ENCODE data around the gene C1QTNF9.
"Not testable (repeated sequence)": the region's sequence is repeated elsewhere in the genome, so short reads cannot be mapped to it uniquely, and the experiment has no call there.

Gene C1QTNF9, protein sequence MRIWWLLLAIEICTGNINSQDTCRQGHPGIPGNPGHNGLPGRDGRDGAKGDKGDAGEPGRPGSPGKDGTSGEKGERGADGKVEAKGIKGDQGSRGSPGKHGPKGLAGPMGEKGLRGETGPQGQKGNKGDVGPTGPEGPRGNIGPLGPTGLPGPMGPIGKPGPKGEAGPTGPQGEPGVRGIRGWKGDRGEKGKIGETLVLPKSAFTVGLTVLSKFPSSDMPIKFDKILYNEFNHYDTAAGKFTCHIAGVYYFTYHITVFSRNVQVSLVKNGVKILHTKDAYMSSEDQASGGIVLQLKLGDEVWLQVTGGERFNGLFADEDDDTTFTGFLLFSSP

DNA sequence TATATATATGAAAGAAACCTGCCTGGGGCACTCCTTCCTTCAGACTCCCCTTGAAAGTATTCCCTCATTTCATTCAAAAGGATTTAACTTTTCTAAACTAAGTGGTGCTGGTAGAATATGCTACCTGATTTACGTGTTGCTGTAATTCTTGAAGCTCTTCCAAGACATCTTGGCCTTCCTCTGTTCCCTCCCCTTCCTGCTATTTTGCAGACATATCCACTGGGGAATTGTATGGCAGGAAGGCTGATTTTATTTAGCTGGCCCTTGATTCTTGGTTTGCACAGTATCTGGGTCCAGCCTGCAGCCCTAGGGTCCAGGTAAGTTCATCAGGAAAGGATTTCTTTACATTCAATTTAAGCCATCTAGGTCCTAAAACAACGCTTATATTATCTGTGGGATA lies at the start of gene C1QTNF9:
TSS of gene C1QTNF9 (plus strand) at position 281 of the 400 bp plus-strand sequence. CDS start 6,424 bp downstream, outside the sequence.
- not testable (repeated sequence) for DNase-seq

DNA sequence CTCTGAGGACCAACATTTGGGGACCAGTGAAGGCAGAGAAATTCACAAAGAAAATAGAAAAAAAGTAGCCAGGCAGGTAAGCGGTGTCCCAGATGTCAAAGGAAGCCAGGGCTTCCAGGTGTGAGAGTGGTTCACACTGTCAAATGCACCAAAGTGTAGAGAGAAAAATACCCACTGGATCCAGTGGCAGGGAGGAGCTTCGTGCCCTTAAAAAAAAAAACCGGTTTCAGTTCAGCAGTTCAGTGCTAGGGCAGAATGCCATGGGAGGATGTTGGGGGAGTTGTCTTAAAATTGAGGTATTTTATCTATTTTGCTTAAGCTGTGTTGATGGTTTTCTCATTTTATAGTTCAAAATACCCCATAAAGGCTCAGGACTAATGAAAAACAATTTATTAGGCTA lies 47.8 kb upstream of the C1QTNF9 start:
- DNase-seq, result no peak

DNA sequence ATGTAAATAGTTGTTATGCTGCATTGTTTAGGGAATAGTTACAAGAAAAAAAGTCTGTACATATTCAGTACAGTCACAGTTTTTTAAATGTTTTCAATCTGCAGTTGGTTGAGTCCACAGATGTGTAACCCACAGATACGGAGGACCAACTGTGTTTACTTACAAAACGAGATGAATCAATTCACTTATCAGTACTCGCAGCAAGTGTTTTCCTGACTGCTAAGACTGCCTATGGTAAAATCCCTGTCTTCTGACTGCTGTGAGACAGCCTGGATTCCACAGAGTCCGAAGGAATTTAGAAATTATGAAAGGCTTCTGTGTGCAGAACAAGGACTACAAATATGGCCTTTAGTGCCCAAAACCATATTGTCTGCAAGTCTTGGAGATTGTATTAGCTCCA lies 45.7 kb upstream of the C1QTNF9 start:
- no peak for DNase-seq

DNA sequence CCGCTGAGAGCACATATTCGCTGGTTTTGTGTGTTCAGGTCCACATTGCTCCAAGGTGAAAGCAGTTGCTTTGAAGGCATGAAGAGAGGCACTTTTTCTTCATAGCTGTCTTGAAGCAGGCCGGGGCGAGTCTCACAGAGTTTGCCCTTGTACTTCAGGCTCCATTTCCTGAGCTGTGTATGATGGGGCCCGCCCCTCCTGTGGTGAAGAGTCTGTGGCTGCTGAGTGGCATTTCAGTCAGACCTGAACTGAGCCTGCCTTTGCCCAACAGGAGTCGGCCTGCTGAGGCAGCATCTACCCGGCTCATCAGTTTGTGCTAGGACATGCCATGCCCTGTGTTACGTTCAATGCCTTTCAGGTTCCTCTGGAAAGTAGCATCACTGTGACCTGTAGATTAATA lies 44.4 kb upstream of the C1QTNF9 start:
- no peak for DNase-seq

DNA sequence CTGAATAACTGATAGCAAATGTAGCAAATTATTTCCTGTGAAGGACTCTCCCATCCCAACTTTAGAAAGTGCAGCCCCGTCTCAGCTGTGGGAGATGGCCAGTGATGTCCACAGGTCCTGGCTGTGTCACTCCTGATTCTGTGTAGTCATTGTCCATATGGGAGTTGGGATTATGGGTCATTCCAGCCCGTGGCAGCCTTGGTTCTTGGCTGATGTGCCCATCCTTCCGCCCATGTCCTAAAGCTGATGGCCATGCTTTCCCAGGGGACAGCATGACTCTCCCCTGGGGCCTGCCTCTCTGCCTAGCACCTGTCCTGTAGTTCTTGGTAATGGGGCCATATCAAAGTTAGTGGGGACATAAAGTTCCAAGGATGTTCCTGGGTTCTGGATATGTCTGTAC lies 43.9 kb upstream of the C1QTNF9 start:
- DNase-seq, result no peak

DNA sequence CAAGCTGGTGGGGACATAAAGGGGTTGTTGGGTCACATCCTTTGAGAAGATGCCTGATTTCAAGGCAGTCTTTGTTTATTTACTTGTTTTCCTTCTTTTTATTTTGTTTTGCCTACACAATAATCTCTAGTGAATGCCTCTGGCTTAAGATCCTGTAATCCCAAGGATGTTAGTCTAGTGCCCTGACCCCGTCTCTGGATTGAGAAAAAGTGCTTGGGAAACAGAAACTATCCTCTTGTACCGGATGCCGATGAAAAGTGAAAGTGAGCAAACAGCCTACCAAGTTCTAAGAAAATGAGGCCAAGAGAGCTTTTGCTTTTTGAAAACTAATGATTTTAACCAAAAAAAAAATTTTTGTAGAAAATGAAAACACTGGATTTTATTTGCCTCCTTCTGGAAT lies 42.1 kb upstream of the C1QTNF9 start:
- no peak for DNase-seq

DNA sequence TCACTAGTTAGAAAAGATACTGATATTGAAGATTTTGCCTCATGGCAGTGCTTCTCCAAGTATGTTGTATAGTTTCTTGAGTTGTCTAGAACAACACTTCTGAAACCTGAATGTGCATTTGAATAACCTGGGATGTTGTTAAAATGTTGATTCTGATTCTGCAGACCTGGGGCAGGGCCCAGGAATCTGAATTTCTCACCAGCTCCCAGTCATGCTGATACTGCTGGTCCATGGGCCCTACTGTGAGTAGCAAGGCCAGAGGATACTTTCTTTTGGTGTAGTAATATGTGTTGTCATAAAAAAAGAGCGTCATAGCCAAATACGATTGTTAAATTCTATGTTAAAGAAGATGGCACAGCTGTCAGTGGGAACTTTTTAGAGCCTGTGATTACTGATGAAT lies 41.6 kb upstream of the C1QTNF9 start:
- no peak for DNase-seq

DNA sequence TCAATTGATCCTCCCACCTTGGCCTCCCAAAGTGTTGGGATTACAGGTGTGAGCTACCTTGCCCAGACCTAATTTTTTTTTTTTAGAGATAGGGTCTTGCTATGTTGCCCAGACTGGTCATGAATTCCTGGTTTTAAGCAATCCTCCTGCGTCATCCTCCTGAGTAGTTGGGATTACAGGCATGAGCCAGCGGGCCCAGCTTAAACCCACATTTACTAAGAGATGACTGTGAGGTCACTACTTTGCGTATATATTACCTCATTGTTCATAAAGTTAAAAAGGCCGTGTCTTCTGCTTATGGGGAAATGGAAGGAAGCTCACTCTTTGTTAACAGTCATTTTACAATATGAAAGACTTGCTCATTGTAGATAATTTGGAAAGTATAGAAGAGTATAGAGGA lies 39.6 kb upstream of the C1QTNF9 start:
- no peak for DNase-seq

DNA sequence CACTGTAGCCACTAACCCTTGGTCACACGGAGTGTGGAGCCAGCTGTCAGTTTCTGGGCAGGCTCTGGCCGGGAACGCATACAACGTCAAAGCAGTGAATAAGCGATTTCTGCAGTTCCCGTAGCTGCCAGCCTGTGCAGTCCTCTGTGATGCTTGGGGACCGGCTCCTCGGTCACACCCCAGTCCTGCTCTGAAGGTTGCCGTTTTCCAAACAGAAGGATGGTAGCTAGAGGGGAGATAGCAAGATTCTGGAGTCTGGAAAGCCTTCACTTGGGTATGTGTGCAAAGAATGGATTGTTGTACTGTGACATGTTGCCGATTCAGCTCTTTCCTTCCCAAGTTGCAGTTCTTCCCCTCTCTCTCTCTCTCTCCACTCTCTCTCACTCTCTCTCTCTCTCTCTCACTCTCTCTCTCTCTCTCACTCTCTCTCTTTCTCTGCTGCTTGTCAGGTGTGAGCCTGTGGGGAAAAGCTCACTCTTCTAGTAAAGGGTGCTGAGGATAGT lies 38.7 kb upstream of the C1QTNF9 start:
- DNase-seq, result no peak

DNA sequence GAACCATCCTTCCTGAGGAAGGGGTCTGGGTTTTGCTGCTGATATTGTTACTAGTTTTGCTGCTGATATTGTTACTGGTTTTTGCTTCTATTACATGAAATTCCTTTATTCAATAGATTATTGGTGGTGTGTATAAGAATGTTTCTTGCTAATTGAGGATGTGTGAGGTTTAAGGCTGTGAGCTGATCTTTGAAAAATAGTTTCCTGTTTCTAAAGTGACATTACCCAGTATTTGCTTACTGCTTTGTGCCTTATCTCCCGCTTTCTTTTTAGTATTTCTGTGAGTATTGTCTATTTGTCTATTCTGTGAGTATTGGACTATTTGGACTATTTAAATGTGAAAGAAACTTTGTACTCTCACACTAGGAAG lies 38.2 kb upstream of the C1QTNF9 start:
- no peak for DNase-seq

DNA sequence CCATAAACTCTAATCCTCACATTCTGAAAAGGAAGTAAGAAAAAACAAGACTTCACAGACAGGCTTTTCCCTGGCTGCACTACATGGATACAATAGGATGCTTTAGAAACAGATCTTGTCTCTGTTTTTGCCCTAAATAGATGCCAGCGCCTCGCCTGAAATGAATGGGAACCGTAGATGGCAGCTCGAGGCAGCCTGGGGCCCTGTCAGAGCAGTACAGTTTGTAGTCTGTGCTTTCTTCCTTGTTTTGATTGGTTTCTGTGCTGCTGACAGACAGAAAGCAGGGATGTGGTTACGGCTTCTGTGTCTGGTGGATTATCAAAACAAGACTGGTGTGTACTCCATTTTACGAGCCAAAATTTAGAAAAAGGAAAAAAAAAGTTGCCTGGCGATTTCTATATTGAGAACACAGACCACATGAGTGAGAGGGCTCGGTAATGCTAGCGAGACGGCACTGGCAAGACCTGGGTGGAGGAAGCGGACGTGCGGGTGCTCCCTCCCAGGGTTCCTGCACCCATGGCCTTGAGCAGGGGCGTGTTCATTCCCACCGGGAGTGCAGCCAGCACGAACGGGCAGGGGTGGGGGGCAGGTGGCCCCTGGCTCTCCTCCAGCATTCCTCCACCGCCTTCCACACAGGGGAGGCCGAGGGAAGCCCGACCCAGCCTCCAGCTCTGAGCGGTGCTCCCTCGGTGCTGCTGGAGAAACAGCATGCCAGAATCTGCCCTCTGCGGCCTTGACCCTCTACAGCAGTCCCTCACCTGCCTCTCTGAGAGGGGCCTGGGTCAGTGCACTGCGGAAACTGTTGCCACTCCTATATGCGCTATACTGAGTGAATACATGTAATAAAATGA lies 37.6 kb upstream of the C1QTNF9 start:
- no peak for DNase-seq

DNA sequence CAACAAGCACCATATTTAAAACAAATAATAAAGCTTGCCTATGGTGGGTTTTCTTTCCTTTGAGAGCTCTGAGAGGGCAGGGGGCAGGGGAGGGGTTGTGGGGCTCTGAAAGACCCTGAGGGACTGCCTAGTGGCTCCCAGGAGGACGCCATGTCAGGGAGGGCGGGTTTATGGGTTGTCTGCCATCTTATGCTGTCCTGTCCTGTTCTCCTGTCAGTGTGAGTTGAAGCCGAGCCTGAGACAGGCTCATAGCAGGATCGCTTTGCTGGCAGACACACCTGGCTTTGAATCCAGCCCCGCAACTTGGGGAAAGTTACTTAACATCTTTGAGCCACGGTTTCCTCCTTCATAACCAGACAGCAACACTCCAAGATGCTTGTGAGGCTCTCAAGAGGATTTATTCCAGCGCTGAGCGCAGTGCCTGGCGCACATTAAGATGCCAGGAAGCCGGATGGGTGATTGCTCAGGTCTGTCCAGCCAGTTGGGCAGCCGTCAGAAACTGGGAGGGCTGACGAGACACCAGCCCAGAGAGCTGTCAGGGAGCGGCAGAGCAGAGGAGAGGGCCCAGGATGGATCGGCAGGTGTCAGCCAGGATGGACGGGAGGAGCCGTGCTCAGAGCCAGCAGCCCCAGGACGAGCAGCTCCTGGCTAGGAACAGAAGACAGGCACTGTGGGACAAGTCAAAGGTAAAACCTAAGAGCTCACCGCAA lies 36.8 kb upstream of the C1QTNF9 start:
- no peak for DNase-seq

DNA sequence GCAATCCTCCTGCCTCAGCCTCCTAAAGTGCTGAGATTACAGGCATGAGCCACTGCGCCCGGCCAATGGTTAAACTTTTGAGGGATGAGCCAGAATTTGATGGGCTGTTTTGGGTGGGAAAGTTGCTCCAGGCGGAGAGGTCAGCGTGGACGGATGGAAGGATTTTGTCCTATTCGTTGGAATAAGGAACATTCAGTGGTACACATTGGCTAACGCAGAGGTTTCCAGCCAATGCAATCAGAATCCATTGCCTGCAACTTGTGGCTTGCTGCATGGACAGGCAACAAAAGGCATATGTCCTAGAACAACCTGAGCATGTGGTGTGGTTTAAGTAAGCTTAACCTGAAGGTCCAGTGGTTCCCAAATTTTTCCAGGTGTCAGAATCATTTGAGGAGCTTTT lies 35.5 kb upstream of the C1QTNF9 start:
- no peak for DNase-seq

DNA sequence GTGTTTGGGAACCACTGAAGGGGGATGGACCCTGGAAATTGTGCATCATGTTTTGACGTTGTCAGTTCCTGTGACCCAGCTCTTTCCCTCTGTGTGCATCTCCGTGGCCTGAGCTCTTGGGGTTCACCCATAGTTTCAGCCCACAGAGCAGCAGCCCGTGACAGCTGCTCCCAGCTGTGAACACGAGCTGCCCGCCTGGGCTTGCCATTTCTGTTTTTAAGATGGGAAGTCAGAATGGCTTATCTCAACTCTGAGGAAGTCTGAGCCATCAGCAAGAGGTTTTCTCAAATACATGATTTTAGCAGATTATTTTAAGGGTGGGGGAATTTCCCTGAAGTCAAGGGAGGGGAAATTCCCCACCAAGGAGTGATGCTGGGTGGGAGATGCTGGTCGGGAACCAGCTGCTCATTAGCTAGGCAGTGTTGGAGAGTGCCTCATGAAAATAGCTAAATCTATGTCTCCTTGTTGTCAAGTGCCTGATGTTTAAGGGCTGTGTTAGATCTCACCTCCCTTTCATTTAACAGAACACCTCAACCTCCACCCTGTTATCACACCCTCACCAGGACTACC lies 34.8 kb upstream of the C1QTNF9 start:
- no peak for DNase-seq

DNA sequence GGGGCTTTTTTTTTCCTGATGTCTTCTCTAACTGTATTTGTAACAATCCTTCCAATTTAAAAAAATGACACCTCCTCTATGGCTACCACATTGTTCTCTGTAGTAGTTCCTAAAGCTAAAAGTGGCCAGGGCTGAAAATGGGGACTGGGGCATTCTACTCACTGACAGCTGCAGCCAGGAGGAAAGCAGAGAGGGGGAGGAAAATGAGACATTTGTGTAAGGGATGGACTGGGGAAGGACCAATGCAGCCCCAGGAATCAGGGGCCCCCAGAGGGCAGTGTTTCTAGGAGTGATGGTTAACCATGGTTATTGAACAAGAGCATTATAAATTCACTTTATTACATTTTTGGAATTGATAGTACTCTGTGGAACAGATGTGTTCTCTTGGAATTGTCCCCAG lies 34.3 kb upstream of the C1QTNF9 start:
- no peak for DNase-seq

DNA sequence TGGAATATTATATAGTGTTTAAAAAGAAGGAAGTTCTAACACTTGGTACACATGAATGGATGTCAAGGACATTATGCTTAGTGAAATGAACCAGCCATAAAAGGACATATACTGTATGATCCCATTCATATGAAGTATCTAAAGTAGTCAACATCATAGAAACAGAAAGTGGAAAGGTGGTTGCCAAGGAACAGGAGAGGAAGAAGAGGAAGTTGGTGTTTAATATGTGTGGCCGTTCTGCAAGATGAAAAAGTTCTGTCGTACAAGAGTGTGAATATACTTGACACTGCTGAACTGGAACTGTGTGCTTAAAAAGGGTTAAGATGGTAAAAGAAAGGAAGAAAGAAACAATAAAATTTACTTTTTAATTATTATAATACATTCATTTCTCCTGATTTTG lies 33.1 kb upstream of the C1QTNF9 start:
- no peak for DNase-seq

DNA sequence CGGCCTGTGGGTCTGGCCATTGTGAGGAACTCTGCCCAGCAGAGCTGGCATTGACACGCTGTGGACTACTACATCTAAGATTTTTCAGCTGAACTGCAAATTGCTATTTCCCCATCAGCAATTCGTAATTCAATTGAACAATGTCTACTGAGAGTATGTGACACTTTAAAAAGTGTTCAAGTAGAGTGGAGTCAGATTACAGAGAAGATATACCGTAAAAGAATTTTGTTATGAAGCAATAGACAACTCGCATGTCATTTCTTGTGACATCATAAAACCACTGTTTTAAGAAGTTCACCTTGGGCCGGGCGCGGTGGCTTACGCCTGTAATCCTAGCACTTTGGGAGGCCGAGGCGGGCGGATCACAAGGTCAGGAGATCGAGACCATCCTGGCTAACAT lies 32.5 kb upstream of the C1QTNF9 start:
- DNase-seq, result no peak

DNA sequence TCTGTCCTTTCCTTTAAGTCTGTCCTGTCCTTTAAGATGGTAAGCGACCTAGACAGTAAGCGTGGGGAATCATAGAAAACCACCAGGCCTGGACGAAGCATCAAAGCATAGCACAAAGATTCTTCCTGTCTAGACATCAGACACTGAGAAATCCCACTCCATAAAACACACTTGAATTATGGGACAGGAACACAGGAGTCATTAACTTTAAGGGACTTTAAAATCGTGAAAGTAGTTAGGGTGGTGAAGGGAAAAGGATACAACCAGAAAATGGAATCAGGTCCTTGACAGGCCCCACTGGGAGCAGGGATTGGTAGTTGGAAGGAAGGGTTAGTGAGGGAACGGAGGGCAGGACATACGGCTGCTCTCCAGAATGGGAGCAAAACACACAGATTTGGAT lies 31.6 kb upstream of the C1QTNF9 start:
- no peak for DNase-seq

DNA sequence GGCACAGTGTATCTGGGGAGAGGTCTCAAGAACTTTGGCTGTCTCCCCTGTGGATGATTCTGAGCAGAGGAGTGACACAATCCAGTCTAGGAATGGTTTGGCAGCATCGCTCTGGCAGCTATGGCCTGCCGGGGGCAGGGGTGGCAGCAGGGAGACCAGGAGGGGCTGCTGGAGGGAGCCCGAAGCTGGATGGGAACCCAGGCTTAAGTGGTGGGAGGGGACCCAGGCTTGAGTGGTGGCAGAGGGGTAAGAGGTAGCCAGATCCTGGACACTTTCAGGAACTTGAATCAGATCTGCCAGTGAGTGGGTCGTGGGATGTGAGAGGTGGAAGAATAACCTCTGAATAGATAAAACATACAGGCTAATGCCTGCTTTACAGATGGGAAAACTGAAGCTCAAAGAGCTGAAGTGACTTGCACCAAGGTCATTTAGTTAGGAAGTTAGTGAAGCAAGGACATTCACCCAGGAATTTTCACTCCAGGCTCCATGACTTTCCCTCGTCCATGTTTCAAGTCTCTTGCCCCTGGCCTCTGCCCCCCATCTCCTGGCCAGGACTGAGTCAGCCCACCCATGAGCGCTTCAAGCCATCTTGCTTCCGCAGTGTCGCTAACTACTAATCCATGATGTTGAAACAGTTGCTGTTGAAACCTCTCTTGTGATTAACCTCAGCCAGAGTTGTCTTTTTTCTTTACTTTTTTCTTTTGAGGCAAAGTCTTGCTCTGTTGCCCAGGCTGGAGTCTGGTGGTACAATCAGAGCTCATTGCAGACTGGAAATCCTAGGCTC lies 29.9 kb upstream of the C1QTNF9 start:
- DNase-seq, result no peak

DNA sequence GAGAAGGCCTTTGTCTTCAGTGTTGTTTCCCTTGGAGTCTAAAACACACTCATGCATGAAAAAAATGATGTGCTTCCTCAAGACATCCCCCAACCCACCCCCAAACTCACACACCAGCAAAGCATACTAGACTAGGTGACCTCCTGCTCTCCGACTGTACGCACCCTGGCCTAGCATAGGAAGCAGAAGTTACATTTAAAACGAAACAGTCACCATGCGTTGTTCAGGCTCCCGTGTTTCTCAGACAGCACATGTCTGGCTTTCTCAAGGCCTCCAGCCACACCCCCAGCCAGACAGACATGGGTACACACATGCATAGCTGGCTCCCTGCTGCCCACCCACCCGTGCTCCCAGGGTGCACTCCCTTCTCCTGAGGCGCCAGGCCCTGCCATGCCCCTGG lies 28.7 kb upstream of the C1QTNF9 start:
- DNase-seq, result no peak

DNA sequence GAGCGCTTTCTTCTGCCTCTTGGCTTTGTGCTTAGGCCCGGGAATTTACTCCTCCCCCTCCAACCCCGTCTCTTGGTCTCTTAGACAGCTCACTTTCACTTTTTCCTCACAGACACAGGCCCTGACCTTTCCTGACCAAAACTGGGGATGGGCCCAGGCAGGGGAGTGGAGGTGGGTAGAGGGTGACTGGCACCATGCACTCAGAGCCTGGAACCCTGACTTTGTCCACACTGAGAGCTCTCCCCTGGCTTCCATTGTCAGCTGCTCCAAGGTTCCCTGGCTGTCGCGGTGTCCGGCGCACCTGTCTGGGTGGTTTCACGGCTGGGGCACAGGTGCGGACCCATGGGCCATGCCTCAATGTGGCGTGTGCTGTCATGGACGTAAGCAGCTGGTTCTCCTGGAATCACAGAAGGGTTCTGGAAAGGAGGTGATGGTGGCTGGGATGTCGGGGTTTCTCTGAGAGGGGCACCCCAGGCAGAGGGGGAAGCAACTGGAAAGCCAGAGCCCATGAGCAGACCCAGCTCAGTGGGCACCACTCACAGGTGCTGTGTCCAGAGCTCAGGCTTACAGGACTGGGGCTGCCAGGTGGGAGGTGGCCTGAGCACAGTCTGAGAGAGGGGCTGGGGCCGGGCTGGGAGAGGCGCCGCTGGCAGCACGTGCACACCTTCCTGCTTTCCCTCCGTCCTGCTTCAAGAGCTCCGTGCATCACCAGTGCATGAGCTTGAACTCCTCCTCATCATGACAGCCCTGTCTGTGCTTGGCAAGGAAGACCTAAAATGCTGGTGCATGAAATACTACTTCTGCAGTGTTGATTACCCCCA lies 28.0 kb upstream of the C1QTNF9 start:
- no peak for DNase-seq

DNA sequence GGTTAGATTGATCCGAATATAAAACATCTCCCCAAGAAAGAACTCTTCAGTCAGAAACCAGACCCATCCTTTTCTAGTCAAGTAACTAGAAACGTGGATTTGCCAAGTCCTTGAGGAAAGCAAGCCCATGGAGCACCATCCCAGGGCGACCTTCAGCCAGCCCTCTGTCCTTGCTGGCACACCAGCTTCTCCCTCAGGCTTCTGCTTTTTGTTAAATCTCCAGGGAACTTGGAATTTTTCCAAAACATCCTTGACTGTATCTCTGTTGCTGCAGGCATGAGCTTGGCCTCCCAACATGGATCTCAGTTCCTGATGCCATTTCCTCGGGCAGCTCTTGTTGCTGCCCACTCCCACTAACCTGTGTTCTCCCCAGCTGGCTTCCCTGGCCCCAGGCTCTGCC lies 27.1 kb upstream of the C1QTNF9 start:
- DNase-seq, result no peak
